EL (cell line): Measurements from ENCODE around the gene DRG2.

Source experiments
- DNase-seq: peaks from one replicate; pipeline ENCODE4 v3.0.0-alpha.2; 2016

Gene DRG2

GRCh38 chr17:18144855-18145254 is 57.1 kb downstream of the DRG2 start:
- peak; percentile 20 for DNase-seq

GRCh38 chr17:18145811-18146210 is 58.1 kb downstream of the DRG2 start:
- no peak for DNase-seq

- no peak for DNase-seq
Measured at GRCh38 chr17:18146259-18146658, 58.5 kb downstream of the DRG2 start.

- DNase-seq, result no peak
Measured at GRCh38 chr17:18146980-18147379, 59.2 kb downstream of the DRG2 start.

- no peak for DNase-seq
Measured at GRCh38 chr17:18148586-18148985, 60.8 kb downstream of the DRG2 start.

- no peak for DNase-seq
Measured at GRCh38 chr17:18151290-18151689, 63.5 kb downstream of the DRG2 start.

GRCh38 chr17:18155179-18155578 is 67.4 kb downstream of the DRG2 start:
- DNase-seq, result no peak

- DNase-seq, result peak; percentile 32
Measured at GRCh38 chr17:18156171-18156975, 68.6 kb downstream of the DRG2 start.

- DNase-seq, result no peak
Measured at GRCh38 chr17:18156976-18157280, 69.2 kb downstream of the DRG2 start.
